Measurements from ENCODE around the gene PEAK1.

PEAK1 gene

DNA sequence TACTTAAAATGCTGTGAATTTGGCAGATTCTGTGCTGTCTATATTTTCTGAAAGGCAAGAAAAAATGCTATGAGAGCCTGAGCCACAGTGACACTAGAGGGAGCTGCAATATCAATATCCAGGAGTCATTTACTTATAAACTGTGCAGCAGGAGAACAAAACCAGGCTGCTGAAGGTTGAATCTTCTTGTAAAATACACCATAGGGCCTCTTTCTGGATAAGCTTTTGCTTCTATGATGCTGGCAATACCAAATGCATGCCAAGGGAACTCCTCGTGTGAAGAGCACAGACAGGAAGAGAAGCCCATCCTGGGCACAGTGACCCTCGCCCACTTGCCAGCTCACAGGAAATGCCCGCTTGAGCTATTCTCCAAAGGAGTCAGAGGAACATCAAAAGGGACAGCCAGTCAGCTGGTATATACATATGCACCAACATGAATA, 301.0 kb downstream of the PEAK1 start:
- H4K91ac ChIP-seq (ENCODE audit: low read depth, low read length, poor library complexity): no peak overlapping the region
- H3K27me3 ChIP-seq (ENCODE audit: control insufficient read depth in 3 of 3, insufficient read depth in 3 of 3, low read depth in 1 of 3, low read length in 3 of 3): no peaks in the 10 kb centered on the region
- no peak overlapping the region for H3K27ac ChIP-seq (replicated peaks; ENCODE audit: low read length)
- H3K4me2 ChIP-seq (ENCODE audit: insufficient read depth, low read length, poor library complexity, severe bottlenecking): no peak overlapping the region
- H3K18ac ChIP-seq (ENCODE audit: low read length): no peak overlapping the region
- H4K8ac ChIP-seq (ENCODE audit: low read depth, low read length): no peak overlapping the region
- no peak overlapping the region for H2BK120ac ChIP-seq (ENCODE audit: low read depth, low read length)
- peaks cover 3 to 14% of the 10 kb centered on the region in 2 donors for H3K36me3 ChIP-seq (replicated peaks in 1 of 2; ENCODE audit: control insufficient read depth in 2 of 2, insufficient read depth in 2 of 2, low read length in 2 of 2)
- H3K4ac ChIP-seq (ENCODE audit: low read length): no peak overlapping the region
- H3K23ac ChIP-seq (ENCODE audit: low read depth, low read length, poor library complexity): no peak overlapping the region
- peaks cover 0 to 4% of the 10 kb centered on the region in 2 donors for H3K4me1 ChIP-seq (ENCODE audit: control insufficient read depth in 2 of 2, insufficient read depth in 1 of 2, low read depth in 1 of 2, low read length in 2 of 2)
- no peak for DNase-seq (ENCODE audit: low spot score)
- no peak overlapping the region for H2BK5ac ChIP-seq (ENCODE audit: low read length)
- H2BK12ac ChIP-seq (ENCODE audit: low read length): no peak overlapping the region
- no peak overlapping the region for H2AFZ ChIP-seq (ENCODE audit: low read length)
- no peaks in the 10 kb centered on the region for H3K9me3 ChIP-seq (replicated peaks in 1 of 2; ENCODE audit: control insufficient read depth in 2 of 2, insufficient read depth in 1 of 2, low read depth in 1 of 2, low read length in 2 of 2)
- no peaks in the 10 kb centered on the region for H3K79me1 ChIP-seq (ENCODE audit: low read depth, low read length)
- H2AK5ac ChIP-seq (ENCODE audit: low read depth, low read length): no peak overlapping the region
- H2BK15ac ChIP-seq (ENCODE audit: low read length): no peak overlapping the region
- no peak overlapping the region for H3K9ac ChIP-seq (ENCODE audit: low read depth, low read length, poor library complexity)
- no peak overlapping the region for H3K4me3 ChIP-seq (ENCODE audit: low read length in 2 of 2)
- no CpG with 5 or more reads among the region's 3 CpGs for WGBS, 2 donors (ENCODE audit: extremely low coverage in 2 of 2, insufficient read length in 2 of 2, insufficient replicate concordance in 1 of 2)
- no peak overlapping the region for H3K14ac ChIP-seq (ENCODE audit: low read length)

DNA sequence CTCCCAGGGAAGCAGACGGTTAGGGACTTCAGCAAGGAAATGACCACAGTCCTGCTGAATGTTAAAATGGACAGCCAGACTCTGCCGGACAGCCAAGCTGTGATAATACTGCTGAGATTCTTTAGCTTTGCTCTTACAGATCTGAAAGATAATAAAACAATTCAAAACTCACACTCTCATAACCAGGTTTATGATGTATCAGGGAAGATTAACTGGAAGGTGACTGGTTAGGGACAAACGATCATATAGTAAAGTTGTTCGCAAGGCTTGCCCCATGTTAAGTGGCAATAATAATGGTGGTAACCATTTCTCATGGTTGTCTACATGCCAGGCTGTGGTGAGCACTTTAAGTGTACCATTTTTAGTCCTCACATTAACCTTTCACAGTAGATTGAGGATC, 304.7 kb downstream of the PEAK1 start:
- no peak overlapping the region for H2AFZ ChIP-seq (ENCODE audit: low read length)
- DNase-seq (ENCODE audit: low spot score): no peak
- H3K4me3 ChIP-seq (ENCODE audit: low read length in 2 of 2): no peak overlapping the region
- no peak overlapping the region for H3K23ac ChIP-seq (ENCODE audit: low read depth, low read length, poor library complexity)
- no peak overlapping the region for H2BK12ac ChIP-seq (ENCODE audit: low read length)
- H4K8ac ChIP-seq (ENCODE audit: low read depth, low read length): no peak overlapping the region
- H3K79me1 ChIP-seq (ENCODE audit: low read depth, low read length): no peaks in the 10 kb centered on the region
- no peaks in the 10 kb centered on the region for H3K27me3 ChIP-seq (ENCODE audit: control insufficient read depth in 3 of 3, insufficient read depth in 3 of 3, low read depth in 1 of 3, low read length in 3 of 3)
- no peak overlapping the region for H3K18ac ChIP-seq (ENCODE audit: low read length)
- no peak overlapping the region for H3K4me2 ChIP-seq (ENCODE audit: insufficient read depth, low read length, poor library complexity, severe bottlenecking)
- H3K9me3 ChIP-seq (replicated peaks in 1 of 2; ENCODE audit: control insufficient read depth in 2 of 2, insufficient read depth in 1 of 2, low read depth in 1 of 2, low read length in 2 of 2): no peaks in the 10 kb centered on the region
- H2BK5ac ChIP-seq (ENCODE audit: low read length): no peak overlapping the region
- no peak overlapping the region for H3K14ac ChIP-seq (ENCODE audit: low read length)
- WGBS, 2 donors (ENCODE audit: extremely low coverage in 2 of 2, insufficient read length in 2 of 2, insufficient replicate concordance in 1 of 2): no CpG with 5 or more reads among the region's 4 CpGs
- no peak overlapping the region for H4K91ac ChIP-seq (ENCODE audit: low read depth, low read length, poor library complexity)
- H3K9ac ChIP-seq (ENCODE audit: low read depth, low read length, poor library complexity): no peak overlapping the region
- no peak overlapping the region for H3K27ac ChIP-seq (replicated peaks; ENCODE audit: low read length)
- no peak overlapping the region for H3K4ac ChIP-seq (ENCODE audit: low read length)
- H3K4me1 ChIP-seq (ENCODE audit: control insufficient read depth in 2 of 2, insufficient read depth in 1 of 2, low read depth in 1 of 2, low read length in 2 of 2): peaks cover 0 to 4% of the 10 kb centered on the region in 2 donors
- H3K36me3 ChIP-seq (replicated peaks in 1 of 2; ENCODE audit: control insufficient read depth in 2 of 2, insufficient read depth in 2 of 2, low read length in 2 of 2): peaks cover 5 to 26% of the 10 kb centered on the region in 2 donors
- H2BK120ac ChIP-seq (ENCODE audit: low read depth, low read length): no peak overlapping the region
- no peak overlapping the region for H2BK15ac ChIP-seq (ENCODE audit: low read length)
- no peak overlapping the region for H2AK5ac ChIP-seq (ENCODE audit: low read depth, low read length)

DNA sequence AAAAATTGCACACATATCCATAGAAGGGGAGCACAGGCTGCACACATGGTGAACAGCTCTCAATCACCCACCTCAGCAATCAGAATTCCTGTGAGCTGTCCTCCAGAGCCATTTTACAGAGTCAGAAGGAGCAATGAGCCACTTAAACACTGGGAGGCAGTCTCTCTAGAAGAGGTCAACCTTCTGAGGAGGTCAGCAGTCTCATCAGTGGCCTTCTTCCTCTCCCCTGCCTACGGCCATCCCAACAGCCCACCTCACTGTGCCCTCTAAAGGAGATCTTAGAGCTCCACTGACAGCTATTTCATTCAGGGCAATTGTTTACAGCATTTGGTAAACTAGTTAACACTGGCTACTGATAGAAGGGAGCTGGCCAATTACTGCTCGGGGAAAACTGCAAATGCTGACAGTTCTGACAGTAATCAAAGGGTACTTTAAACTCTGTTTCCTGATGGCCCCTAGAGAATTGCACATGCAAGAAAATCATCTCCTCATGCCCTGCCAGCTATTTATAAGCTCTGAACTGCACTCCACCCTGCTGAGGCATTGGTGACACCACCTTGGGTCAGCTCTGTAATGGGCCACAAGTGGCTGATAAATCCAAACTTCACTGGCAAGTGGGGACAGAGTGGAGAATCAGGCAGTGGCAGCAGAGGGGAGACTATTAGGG, 306.9 kb downstream of the PEAK1 start:
- H4K91ac ChIP-seq (ENCODE audit: low read depth, low read length, poor library complexity): no peak overlapping the region
- no peak overlapping the region for H2BK5ac ChIP-seq (ENCODE audit: low read length)
- H4K8ac ChIP-seq (ENCODE audit: low read depth, low read length): no peak overlapping the region
- H2AFZ ChIP-seq (ENCODE audit: low read length): no peak overlapping the region
- H3K23ac ChIP-seq (ENCODE audit: low read depth, low read length, poor library complexity): no peak overlapping the region
- H3K9ac ChIP-seq (ENCODE audit: low read depth, low read length, poor library complexity): no peak overlapping the region
- H3K4me2 ChIP-seq (ENCODE audit: insufficient read depth, low read length, poor library complexity, severe bottlenecking): no peak overlapping the region
- no peak overlapping the region for H3K18ac ChIP-seq (ENCODE audit: low read length)
- H3K36me3 ChIP-seq (replicated peaks in 1 of 2; ENCODE audit: control insufficient read depth in 2 of 2, insufficient read depth in 2 of 2, low read length in 2 of 2): peaks cover 5 to 26% of the 10 kb centered on the region in 2 donors
- H2BK12ac ChIP-seq (ENCODE audit: low read length): no peak overlapping the region
- no peak for DNase-seq (ENCODE audit: low spot score)
- WGBS, 2 donors (ENCODE audit: extremely low coverage in 2 of 2, insufficient read length in 2 of 2, insufficient replicate concordance in 1 of 2): no CpG with 5 or more reads among the region's 2 CpGs
- H2BK15ac ChIP-seq (ENCODE audit: low read length): no peak overlapping the region
- H3K27me3 ChIP-seq (ENCODE audit: control insufficient read depth in 3 of 3, insufficient read depth in 3 of 3, low read depth in 1 of 3, low read length in 3 of 3): no peaks in the 10 kb centered on the region
- H2AK5ac ChIP-seq (ENCODE audit: low read depth, low read length): no peak overlapping the region
- H3K27ac ChIP-seq (replicated peaks; ENCODE audit: low read length): no peak overlapping the region
- H3K4me3 ChIP-seq (ENCODE audit: low read length in 2 of 2): no peak overlapping the region
- no peak overlapping the region for H3K4ac ChIP-seq (ENCODE audit: low read length)
- no peak overlapping the region for H3K14ac ChIP-seq (ENCODE audit: low read length)
- H3K9me3 ChIP-seq (replicated peaks in 1 of 2; ENCODE audit: control insufficient read depth in 2 of 2, insufficient read depth in 1 of 2, low read depth in 1 of 2, low read length in 2 of 2): no peaks in the 10 kb centered on the region
- H3K4me1 ChIP-seq (ENCODE audit: control insufficient read depth in 2 of 2, insufficient read depth in 1 of 2, low read depth in 1 of 2, low read length in 2 of 2): peaks cover 0 to under 1% of the 10 kb centered on the region in 2 donors
- H3K79me1 ChIP-seq (ENCODE audit: low read depth, low read length): no peaks in the 10 kb centered on the region
- no peak overlapping the region for H2BK120ac ChIP-seq (ENCODE audit: low read depth, low read length)

DNA sequence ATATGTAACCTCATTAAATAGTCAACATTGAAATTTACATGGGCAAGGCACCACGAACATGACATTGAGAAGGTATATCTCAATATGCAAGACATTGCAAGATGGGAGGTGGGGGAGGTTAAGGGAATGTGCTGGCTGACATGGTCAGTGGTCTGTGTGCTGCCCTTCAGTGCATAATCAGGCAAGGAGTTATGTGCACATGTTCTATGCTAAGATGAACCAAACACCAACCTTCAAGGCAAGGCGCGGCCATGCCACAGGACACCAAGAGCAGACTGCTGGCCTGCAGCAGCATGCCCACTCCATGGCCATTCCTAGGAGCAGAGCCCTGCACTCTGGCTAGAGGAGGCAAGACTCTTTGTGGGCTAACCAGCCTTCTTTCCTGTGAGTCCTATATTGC, 308.1 kb downstream of the PEAK1 start:
- no CpG with 5 or more reads among the region's 3 CpGs for WGBS, 2 donors (ENCODE audit: extremely low coverage in 2 of 2, insufficient read length in 2 of 2, insufficient replicate concordance in 1 of 2)
- H3K9me3 ChIP-seq (replicated peaks in 1 of 2; ENCODE audit: control insufficient read depth in 2 of 2, insufficient read depth in 1 of 2, low read depth in 1 of 2, low read length in 2 of 2): no peaks in the 10 kb centered on the region
- H2BK15ac ChIP-seq (ENCODE audit: low read length): no peak overlapping the region
- no peak overlapping the region for H3K18ac ChIP-seq (ENCODE audit: low read length)
- no peak overlapping the region for H3K4me2 ChIP-seq (ENCODE audit: insufficient read depth, low read length, poor library complexity, severe bottlenecking)
- no peak for DNase-seq (ENCODE audit: low spot score)
- H2BK12ac ChIP-seq (ENCODE audit: low read length): no peak overlapping the region
- H3K4me3 ChIP-seq (ENCODE audit: low read length in 2 of 2): no peak overlapping the region
- no peak overlapping the region for H2AK5ac ChIP-seq (ENCODE audit: low read depth, low read length)
- no peak overlapping the region for H3K9ac ChIP-seq (ENCODE audit: low read depth, low read length, poor library complexity)
- H3K79me1 ChIP-seq (ENCODE audit: low read depth, low read length): no peaks in the 10 kb centered on the region
- no peak overlapping the region for H3K23ac ChIP-seq (ENCODE audit: low read depth, low read length, poor library complexity)
- no peak overlapping the region for H2AFZ ChIP-seq (ENCODE audit: low read length)
- no peak overlapping the region for H2BK120ac ChIP-seq (ENCODE audit: low read depth, low read length)
- H3K27ac ChIP-seq (replicated peaks; ENCODE audit: low read length): no peak overlapping the region
- peaks cover 5 to 26% of the 10 kb centered on the region in 2 donors for H3K36me3 ChIP-seq (replicated peaks in 1 of 2; ENCODE audit: control insufficient read depth in 2 of 2, insufficient read depth in 2 of 2, low read length in 2 of 2)
- no peak overlapping the region for H4K91ac ChIP-seq (ENCODE audit: low read depth, low read length, poor library complexity)
- peaks cover 5 to 12% of the 10 kb centered on the region in 2 donors for H3K4me1 ChIP-seq (ENCODE audit: control insufficient read depth in 2 of 2, insufficient read depth in 1 of 2, low read depth in 1 of 2, low read length in 2 of 2)
- H3K27me3 ChIP-seq (ENCODE audit: control insufficient read depth in 3 of 3, insufficient read depth in 3 of 3, low read depth in 1 of 3, low read length in 3 of 3): no peaks in the 10 kb centered on the region
- H3K14ac ChIP-seq (ENCODE audit: low read length): no peak overlapping the region
- H3K4ac ChIP-seq (ENCODE audit: low read length): no peak overlapping the region
- no peak overlapping the region for H4K8ac ChIP-seq (ENCODE audit: low read depth, low read length)
- no peak overlapping the region for H2BK5ac ChIP-seq (ENCODE audit: low read length)
